Measurements from ENCODE around the gene CRIM1. TPM values are rescaled to one million over a fixed set of nuclear protein-coding genes. Genes with fewer than 3 reads are reported as not detected.

CRIM1 gene
- total RNA-seq, 1 experiment from 2014 or later = 24.1 TPM

DNA sequence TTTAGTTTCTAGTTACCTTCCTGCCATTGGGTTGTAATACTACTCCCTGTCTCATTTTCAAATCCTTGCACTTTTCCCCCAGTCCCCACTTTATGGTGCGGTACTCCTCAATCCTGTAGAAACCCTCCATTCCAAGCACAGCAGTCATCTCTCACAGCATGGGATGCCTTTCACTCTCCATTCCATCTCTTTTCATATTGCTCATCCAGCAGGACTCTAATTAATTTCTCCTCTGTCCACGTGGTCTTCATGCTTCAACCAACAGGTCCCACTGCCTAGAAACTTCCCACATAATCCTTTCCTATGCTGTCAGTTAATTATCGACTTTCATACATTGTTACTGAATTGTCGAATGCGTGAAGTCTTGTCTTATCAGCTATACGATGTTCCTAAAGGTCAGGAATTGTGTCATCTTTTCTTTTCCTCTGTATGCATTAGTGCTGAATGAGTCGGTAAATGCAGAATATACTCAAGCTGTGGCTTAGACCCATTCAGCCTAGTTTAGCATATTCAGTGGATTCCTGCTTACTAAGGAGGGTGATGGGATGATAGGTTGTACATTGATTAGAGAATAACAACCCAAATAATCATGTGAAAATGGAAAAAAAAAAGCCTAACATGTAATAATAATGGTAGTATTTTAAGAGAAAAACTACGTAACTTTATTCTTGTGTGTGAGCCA is 89.7 kb downstream of the CRIM1 start:
- no peak overlapping the region for H3K4me3 Mint-ChIP-seq
- ChIA-PET CTCF (interaction anchor here (0.9 kb wide), 1 partner anchor 15 kb away, joined by 4 read pairs; no protein-coding TSS in a partner anchor), POLR2A (no interaction called here)
- H3K9me3 Mint-ChIP-seq = no peaks in the 10 kb centered on the region
- H3K4me1 Mint-ChIP-seq = peaks cover 15% of the 10 kb centered on the region
- ATAC-seq = no peak
- no peak overlapping the region for H3K27ac Mint-ChIP-seq
- no peak for DNase-seq (ENCODE audit: low spot score)
- no peaks in the 10 kb centered on the region for H3K27me3 Mint-ChIP-seq (ENCODE audit: low read depth)
- no peak for TF ChIP-seq TP53 (CRISPR knock-in tag; IDR thresholded peaks at IDR 0.05)
- no peak for TF ChIP-seq TEAD1 (CRISPR knock-in tag; IDR thresholded peaks at IDR 0.05)
- TF ChIP-seq, protein P1, sequence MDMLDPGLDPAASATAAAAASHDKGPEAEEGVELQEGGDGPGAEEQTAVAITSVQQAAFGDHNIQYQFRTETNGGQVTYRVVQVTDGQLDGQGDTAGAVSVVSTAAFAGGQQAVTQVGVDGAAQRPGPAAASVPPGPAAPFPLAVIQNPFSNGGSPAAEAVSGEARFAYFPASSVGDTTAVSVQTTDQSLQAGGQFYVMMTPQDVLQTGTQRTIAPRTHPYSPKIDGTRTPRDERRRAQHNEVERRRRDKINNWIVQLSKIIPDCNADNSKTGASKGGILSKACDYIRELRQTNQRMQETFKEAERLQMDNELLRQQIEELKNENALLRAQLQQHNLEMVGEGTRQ (CRISPR knock-in tag; IDR thresholded peaks at IDR 0.05) = no peak
- TF ChIP-seq CBFB (CRISPR knock-in tag; IDR thresholded peaks at IDR 0.05; ENCODE audit: low read depth) = no peak
- TF ChIP-seq, protein P2, sequence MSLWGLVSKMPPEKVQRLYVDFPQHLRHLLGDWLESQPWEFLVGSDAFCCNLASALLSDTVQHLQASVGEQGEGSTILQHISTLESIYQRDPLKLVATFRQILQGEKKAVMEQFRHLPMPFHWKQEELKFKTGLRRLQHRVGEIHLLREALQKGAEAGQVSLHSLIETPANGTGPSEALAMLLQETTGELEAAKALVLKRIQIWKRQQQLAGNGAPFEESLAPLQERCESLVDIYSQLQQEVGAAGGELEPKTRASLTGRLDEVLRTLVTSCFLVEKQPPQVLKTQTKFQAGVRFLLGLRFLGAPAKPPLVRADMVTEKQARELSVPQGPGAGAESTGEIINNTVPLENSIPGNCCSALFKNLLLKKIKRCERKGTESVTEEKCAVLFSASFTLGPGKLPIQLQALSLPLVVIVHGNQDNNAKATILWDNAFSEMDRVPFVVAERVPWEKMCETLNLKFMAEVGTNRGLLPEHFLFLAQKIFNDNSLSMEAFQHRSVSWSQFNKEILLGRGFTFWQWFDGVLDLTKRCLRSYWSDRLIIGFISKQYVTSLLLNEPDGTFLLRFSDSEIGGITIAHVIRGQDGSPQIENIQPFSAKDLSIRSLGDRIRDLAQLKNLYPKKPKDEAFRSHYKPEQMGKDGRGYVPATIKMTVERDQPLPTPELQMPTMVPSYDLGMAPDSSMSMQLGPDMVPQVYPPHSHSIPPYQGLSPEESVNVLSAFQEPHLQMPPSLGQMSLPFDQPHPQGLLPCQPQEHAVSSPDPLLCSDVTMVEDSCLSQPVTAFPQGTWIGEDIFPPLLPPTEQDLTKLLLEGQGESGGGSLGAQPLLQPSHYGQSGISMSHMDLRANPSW (CRISPR knock-in tag; conservative IDR thresholded peaks at IDR 0.05; ENCODE audit: low read depth) = no peak
- TF ChIP-seq, protein P3, sequence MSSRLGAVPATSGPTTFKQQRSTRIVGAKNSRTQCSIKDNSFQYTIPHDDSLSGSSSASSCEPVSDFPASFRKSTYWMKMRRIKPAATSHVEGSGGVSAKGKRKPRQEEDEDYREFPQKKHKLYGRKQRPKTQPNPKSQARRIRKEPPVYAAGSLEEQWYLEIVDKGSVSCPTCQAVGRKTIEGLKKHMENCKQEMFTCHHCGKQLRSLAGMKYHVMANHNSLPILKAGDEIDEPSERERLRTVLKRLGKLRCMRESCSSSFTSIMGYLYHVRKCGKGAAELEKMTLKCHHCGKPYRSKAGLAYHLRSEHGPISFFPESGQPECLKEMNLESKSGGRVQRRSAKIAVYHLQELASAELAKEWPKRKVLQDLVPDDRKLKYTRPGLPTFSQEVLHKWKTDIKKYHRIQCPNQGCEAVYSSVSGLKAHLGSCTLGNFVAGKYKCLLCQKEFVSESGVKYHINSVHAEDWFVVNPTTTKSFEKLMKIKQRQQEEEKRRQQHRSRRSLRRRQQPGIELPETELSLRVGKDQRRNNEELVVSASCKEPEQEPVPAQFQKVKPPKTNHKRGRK (CRISPR knock-in tag; IDR thresholded peaks at IDR 0.05; ENCODE audit: borderline replicate concordance) = no peak
- TF ChIP-seq FOXP1 (CRISPR knock-in tag; IDR thresholded peaks at IDR 0.05; ENCODE audit: borderline replicate concordance) = no peak
- TF ChIP-seq, protein P4, sequence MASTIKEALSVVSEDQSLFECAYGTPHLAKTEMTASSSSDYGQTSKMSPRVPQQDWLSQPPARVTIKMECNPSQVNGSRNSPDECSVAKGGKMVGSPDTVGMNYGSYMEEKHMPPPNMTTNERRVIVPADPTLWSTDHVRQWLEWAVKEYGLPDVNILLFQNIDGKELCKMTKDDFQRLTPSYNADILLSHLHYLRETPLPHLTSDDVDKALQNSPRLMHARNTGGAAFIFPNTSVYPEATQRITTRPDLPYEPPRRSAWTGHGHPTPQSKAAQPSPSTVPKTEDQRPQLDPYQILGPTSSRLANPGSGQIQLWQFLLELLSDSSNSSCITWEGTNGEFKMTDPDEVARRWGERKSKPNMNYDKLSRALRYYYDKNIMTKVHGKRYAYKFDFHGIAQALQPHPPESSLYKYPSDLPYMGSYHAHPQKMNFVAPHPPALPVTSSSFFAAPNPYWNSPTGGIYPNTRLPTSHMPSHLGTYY (CRISPR knock-in tag; IDR thresholded peaks at IDR 0.05) = no peak
- no peak for TF ChIP-seq SMAD4 (CRISPR knock-in tag; IDR thresholded peaks at IDR 0.05)
- no peak for TF ChIP-seq EMX1 (CRISPR knock-in tag; IDR thresholded peaks at IDR 0.05)
- H3K36me3 Mint-ChIP-seq = peaks cover 55% of the 10 kb centered on the region

DNA sequence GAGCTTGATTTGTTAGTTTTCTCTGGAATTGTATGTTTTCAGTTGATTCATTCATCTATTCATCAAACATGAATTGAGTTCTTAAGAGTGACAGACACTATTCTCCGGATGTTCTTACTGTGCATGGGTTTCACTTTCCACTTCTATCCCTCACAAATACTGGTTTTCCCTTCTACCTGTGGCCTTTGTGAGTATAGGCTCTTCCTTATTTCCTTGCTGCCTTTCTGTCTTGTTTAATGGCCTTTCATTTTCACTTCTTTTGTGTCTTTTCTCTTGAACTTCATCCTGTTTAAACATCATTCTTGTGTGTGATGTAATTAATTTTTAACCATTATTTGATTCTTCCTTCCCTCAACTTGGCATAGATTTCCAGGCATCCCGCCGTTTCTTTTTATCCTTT is 90.7 kb downstream of the CRIM1 start:
- Mint-ChIP-seq H3K27ac (peak overlapping the region; percentile 29; the same call in 1 of the 2 replicates), H3K27me3 (ENCODE audit: low read depth) (no peaks in the 10 kb centered on the region), H3K36me3 (peaks cover 55% of the 10 kb centered on the region), H3K4me3 (no peak overlapping the region), H3K4me1 (peaks cover 12% of the 10 kb centered on the region), H3K9me3 (no peaks in the 10 kb centered on the region)
- DNase-seq (ENCODE audit: low spot score) = no peak
- TF ChIP-seq, protein P5, sequence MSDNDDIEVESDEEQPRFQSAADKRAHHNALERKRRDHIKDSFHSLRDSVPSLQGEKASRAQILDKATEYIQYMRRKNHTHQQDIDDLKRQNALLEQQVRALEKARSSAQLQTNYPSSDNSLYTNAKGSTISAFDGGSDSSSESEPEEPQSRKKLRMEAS (CRISPR knock-in tag; IDR thresholded peaks at IDR 0.05) = no peak
- TF ChIP-seq ZNF263 (CRISPR knock-in tag; IDR thresholded peaks at IDR 0.05; ENCODE audit: low read depth) (no peak), GABPB1 (CRISPR knock-in tag; IDR thresholded peaks at IDR 0.05) (no peak), TCF7 (CRISPR knock-in tag; IDR thresholded peaks at IDR 0.05; ENCODE audit: low read depth) (no peak), ZNF423 (CRISPR knock-in tag; IDR thresholded peaks at IDR 0.05) (no peak), FOXK1 (CRISPR knock-in tag; IDR thresholded peaks at IDR 0.05) (no peak), ZNF416 (CRISPR knock-in tag; IDR thresholded peaks at IDR 0.05) (no peak), NR2C2 (CRISPR knock-in tag; IDR thresholded peaks at IDR 0.05) (no peak)
- TF ChIP-seq, protein P2 (CRISPR knock-in tag; conservative IDR thresholded peaks at IDR 0.05; ENCODE audit: low read depth) = no peak
- TF ChIP-seq, protein P6, sequence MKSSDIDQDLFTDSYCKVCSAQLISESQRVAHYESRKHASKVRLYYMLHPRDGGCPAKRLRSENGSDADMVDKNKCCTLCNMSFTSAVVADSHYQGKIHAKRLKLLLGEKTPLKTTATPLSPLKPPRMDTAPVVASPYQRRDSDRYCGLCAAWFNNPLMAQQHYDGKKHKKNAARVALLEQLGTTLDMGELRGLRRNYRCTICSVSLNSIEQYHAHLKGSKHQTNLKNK (CRISPR knock-in tag; IDR thresholded peaks at IDR 0.05) = no peak
- TF ChIP-seq, protein P7, sequence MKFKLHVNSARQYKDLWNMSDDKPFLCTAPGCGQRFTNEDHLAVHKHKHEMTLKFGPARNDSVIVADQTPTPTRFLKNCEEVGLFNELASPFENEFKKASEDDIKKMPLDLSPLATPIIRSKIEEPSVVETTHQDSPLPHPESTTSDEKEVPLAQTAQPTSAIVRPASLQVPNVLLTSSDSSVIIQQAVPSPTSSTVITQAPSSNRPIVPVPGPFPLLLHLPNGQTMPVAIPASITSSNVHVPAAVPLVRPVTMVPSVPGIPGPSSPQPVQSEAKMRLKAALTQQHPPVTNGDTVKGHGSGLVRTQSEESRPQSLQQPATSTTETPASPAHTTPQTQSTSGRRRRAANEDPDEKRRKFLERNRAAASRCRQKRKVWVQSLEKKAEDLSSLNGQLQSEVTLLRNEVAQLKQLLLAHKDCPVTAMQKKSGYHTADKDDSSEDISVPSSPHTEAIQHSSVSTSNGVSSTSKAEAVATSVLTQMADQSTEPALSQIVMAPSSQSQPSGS (CRISPR knock-in tag; IDR thresholded peaks at IDR 0.05; ENCODE audit: borderline replicate concordance, low read depth) = no peak
- no peak for ATAC-seq
- CTCF ChIA-PET = no interaction called here
- POLR2A ChIA-PET = no interaction called here
